GM21825 (cell line): ENCODE measurements around the gene SDC1.

Experiments
- ATAC-seq: cut with Tn5 transposase; IDR thresholded peaks from one replicate; pipeline ENCODE4 v1.9.1; 2021; ENCODE audit warnings: mild to moderate bottlenecking, moderate library complexity; ENCODE audit not compliant: unreplicated experiment

The SDC1 gene

GRCh38 chr2:20156076-20156759, 68.7 kb downstream of the SDC1 start:
- no peak for ATAC-seq

GRCh38 chr2:20153131-20153851, 71.6 kb downstream of the SDC1 start:
- ATAC-seq: no peak

GRCh38 chr2:20150806-20151571, 73.9 kb downstream of the SDC1 start:
- no peak for ATAC-seq
